GM18511 (cell line): Measurements from ENCODE around the gene OR2A42.
"Not testable (repeated sequence)": the region's sequence is repeated elsewhere in the genome, so short reads cannot be mapped to it uniquely, and the experiment has no call there.

ENCODE experiments used
- ATAC-seq: cut with Tn5 transposase; IDR thresholded peaks from one replicate; pipeline ENCODE4 v1.9.1; 2021; ENCODE audit warnings: mild to moderate bottlenecking, moderate library complexity; ENCODE audit not compliant: unreplicated experiment

OR2A42 gene, protein sequence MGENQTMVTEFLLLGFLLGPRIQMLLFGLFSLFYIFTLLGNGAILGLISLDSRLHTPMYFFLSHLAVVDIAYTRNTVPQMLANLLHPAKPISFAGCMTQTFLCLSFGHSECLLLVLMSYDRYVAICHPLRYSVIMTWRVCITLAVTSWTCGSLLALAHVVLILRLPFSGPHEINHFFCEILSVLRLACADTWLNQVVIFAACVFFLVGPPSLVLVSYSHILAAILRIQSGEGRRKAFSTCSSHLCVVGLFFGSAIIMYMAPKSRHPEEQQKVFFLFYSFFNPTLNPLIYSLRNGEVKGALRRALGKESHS

DNA sequence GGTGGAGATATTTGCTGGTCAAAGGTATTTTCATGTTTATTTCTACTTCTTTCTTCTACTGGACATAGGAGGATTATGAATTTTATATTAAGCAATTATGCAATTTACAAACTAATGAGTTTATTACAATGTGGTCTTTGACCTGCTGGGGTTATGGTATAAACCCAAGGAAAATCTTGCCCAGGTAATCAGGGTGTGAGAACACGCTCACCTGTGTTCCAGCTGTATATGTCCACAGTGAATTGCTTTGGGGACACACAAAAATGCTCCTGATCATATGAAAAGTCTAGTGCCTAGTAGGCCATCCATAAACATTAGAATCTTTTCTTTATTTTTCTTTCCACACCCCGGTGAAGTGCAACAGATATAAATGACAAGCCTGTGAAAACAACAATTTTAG, at the start of gene OR2A42:
OR2A42 (minus strand) TSS at position 241 of the 400 bp plus-strand sequence. CDS start 6,762 bp downstream, outside the sequence.
- not testable (repeated sequence) for ATAC-seq

DNA sequence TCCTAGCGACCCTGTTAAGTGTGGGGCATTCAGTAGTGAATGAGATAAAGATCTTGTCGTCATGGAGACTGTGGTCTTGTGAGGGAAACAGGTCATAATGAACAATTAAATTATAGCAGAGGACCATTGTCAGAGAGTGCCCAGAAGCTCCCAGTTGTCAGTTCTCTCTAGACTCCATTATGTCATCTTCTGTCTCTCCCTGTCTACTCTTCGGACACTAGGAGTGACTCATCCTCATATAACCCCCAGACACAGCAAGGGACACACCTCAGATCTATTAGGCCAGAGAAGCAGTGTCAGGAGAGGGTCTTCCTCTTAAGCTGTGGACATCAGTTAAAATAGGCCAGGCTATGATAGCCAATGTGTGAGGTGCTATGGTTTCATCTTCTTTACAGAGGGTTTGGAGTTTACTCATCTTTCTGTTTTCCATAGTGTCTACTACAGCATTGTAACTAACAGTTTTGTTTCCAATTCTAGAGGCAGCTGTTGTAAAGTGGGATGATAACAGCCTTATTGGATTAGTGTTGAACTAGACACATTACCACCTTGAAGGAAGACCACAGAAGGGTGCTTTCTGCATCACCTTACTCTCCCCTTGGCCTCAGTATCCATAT, 47.9 kb upstream of the OR2A42 start:
- ATAC-seq: not testable (repeated sequence)

DNA sequence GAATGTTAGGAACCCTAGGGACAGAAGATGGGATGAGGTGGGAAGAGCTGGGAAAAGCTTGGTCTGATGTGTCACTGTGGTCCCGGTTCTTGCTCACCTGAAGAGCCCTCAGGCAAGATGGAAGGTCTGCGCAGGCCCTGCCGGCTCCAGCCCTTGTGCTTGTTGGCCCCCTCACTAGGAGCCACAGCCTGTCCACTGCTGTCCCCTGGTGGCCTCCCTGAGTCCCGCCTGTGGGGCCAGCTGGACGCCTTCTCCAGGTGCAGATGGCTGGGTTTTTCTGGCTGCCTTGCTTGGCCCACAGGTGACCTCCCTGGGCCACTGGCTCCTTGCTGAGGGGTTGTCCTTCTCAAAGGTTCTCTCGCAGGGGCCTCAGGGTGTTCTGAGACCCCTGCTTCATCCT, 44.3 kb upstream of the OR2A42 start:
- not testable (repeated sequence) for ATAC-seq

DNA sequence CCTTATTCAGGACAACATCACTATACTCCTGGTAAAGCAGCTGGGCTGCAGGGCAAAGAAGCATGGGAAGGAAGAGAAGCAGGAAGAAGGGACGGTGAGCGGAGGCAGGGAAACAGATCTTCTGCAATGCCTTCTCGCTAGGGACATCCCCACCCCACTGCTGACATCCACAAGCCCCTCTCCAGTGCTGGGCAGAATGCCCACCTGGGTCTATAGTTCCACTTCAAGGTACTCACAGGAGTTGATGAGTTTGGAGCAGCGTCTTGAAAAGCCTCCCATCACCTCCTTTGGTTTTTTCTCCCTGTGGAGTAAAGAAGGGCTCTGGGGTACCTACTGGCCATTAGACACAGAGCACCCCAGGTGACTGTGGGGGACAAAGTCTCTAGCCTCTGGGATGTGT, 43.1 kb upstream of the OR2A42 start:
- ATAC-seq: not testable (repeated sequence)

DNA sequence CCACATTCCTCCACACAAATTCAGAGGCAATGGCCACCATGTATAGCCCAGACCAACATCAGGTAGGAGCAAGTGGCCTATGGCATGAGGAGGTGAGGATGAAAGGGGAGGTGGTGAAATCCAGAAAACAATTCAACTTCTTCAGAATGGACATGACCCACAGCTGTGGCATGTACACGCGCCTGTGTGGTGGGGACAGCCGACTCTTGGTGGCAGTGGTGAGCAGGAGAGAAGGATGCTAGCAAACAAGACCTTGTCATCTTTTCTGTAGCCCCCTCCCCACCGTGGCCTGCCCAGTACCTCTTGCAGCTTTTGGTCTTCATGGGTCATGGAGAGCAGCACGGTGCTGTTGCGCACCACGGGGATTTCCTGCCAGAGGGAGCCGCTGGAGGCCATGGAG, 42.6 kb upstream of the OR2A42 start:
- not testable (repeated sequence) for ATAC-seq

DNA sequence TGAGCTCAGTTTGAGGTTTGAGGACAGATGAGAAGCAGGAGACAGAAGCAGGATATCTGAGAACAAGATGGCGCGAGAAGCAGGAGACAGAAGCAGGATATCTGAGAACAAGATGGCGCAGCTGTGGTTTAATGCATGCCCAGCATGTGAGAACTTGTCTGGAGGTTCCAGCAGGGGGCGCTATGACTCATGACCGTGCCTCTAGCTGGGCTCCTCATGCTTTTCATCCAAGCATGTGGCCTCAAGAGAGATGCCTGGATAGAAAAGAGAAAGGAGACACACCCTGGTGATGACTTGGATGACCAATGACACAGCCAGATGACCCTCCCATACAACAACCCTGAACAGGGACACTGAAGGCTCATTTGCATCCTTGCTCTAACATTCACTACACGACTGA, 40.6 kb upstream of the OR2A42 start:
- peak; percentile 50 for ATAC-seq

DNA sequence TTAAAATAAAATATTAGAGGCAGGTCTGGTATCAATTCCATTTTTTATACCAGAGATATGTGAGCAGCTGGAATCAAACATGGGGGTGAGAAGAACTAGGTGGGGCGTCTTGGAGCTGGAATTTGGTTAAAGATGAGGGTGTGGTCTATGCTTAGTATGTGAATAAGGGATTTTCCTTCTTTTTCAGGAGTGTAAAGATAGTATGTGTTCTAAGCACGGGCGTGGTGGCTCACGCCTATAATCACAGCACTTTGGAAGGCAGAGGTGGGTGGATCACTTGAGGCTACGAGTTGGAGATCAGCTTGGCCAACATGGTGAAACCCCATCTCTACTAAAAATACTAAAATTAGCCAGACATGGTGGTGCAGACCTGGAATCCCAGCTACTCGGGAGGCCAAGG, 35.9 kb upstream of the OR2A42 start:
- ATAC-seq: not testable (repeated sequence)

DNA sequence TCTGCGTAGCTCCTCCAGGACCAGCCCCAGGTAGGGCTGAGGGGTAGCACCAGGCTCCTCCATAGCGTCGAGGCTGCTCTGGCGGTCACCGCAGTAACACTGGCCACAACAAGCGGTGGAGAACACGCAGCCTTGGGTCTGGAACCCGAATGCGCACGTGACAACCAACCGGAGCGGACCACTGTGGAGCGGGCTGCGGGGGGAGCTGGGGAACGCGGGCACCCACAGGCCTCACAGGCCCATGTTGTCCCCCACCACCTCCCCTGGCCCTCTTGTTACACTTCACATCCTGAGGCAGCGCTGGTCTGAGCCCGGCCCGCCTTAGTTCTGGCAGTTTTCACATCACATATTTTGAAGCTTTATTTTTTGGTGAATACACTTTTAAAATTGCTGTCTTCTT, 29.8 kb upstream of the OR2A42 start, which contains the start of gene CTAGE8:
CTAGE8 (minus strand) TSS at position 101 of the 400 bp plus-strand sequence; CDS start at position 63, 38 bp downstream.
- not testable (repeated sequence) for ATAC-seq

DNA sequence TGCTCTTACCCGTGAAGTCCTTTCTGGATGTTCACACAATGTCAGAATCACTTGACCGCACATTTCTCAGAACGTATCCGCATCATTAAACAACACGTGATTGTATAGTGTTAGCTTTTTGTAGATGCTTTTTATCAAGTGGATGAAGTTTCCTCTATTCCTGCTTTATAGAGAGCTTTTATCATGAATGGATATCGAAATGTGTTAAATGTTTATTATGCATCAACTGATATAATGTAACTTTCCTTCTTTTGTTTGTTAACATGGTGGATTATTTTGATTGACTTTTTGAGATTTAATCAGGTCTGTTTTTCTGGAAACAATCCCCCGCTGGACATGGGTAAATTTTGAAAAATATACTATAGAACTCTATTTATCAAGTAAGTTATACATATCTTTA, 25.3 kb upstream of the OR2A42 start, which contains the start of gene OR2A7:
OR2A7 (minus strand) TSS at position 101 of the 400 bp plus-strand sequence. CDS start 5,164 bp downstream, outside the sequence.
- not testable (repeated sequence) for ATAC-seq

DNA sequence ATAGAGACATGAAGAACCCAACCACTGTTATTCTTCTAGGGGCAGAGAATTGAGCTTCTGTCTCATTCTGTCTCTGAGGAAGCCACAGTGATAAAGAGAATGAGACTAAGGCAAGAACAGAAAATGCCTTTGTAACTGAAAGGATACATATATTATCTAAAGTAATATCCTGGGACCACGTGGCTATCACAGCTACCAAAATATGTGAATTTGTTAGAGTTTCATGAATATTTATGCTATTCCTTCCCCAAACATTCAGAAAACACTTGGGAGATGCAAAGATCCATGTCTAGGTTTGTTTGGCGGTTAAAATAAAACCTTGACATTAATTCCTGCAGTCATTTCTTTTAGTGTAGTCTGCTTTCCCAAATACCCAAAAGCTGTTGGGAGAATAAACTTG, 22.7 kb upstream of the OR2A42 start:
- ATAC-seq: not testable (repeated sequence)

DNA sequence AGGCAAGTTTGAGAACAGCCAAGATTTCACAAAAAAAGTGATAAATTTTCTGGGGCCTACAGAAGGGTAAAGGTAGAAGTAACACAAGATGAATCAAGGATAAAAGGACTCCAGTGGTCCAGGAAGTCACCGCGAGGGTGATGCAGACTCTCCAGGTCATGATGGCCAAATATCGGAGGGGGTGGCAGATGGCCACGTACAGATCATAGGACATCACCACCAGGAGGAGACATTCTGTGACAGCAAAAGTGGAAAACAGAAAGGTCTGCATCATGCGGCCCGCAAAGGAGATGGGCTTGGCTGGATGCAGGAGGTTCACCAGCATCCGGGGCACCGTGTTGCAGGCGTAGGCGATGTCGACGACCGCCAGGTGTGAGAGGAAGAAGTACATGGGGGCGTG, 19.7 kb upstream of the OR2A42 start:
- ATAC-seq: not testable (repeated sequence)

DNA sequence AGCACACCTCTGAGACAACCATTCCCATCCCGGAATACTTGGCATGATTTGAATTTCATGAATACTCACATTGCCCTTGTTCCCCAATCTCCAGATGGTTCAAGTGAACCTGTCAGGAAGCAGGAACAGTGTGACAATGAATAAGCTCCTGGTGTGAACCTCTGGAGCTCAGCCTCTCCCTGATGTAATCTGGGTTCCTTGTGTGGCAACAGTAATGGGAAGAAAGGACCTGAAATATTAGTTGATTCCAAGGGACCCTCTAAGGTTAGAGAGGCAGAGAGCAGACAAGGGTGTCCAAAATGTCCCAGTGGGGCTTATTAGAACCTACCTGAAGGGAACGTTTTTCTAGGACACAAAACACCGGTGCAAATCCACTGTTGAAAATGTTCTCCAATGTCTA, 16.7 kb upstream of the OR2A42 start:
- no peak for ATAC-seq

DNA sequence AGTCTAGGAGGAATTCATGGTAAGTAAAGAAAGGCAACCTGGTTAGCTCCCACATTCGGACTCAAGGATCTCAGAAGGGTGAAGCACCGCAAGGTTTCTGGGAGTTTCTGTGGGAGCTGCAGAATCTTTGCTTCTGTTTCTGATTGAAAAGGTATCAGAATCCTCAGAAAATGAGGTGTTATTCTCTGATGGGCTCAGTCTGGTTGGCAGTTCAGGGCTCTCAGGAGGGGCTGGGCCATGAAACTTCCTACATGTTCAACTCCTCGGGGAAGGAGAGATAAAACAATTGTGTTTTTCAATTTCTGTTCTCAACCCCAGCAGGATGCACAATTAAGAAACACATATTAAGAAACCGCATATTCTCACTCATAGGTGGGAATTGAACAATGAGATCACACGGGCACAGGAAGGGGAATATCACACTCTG, 16.1 kb upstream of the OR2A42 start:
- no peak for ATAC-seq

DNA sequence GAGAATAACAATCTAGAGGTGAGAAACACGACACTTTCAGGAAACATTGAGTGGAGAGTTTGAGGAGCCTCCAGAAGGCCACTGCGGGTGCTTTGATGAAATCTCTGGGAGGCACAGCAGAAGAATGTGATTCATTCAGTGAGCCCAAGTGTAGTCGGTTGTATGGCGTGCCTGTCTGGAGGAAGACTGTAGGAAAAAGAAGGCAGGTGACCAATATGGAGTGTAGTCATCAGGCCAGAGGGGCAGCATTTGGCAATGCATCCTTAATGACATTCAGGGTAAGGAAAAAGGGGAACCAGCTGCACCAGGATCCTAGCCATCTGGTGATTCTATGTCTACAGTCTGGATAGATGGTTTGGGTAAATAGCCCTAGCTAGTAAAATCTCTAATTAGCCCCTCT, 12.9 kb upstream of the OR2A42 start:
- ATAC-seq: not testable (repeated sequence)

DNA sequence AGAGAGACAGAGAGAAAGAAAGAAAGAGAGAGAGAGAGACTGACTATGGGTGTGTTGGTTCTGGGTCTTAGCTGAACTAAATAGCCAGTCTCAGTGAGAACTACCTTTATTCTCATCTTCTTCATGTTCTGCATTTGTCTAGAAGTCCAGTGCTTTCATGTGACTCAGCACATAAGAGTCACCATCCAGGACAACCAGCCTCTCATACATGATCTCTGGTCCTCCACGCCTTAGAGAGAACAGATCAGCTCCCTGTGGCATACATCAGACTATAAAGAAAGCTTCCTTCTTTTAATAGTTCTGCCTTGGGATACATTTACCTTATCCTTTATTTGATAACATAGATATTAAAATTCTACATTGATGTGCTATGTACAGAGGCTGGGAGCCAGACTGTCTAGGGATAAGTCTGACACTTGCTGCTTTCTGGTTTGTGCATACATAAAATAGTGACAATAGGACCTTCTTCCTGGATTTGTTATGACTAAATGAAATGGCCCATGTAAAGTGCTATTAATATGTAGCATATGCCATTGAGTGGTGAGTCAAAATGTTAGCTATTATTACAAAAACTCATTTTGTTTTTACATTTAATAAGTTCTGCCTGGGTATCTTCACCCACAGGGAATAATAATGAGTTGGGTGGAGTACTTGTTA, 8.4 kb upstream of the OR2A42 start:
- ATAC-seq: not testable (repeated sequence)

DNA sequence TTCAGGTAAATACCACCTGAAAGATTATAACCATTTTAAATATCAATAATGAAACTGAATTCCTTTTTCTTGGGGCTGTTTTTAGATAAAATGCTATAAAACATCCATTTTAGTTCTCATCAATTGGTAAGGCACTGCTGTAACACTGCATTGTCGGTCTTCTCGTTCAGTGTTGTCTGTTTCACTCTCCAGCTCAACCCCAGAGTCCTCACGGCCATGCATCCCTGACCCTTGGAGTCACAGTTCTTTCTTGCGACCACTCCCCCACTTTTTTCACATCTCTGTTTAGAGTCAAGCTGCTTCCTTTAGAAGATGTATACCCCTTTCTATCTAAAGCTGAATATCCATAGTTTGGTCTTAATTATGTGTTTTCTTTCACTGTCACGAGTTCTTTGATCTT, 7.6 kb upstream of the OR2A42 start:
- ATAC-seq: not testable (repeated sequence)

DNA sequence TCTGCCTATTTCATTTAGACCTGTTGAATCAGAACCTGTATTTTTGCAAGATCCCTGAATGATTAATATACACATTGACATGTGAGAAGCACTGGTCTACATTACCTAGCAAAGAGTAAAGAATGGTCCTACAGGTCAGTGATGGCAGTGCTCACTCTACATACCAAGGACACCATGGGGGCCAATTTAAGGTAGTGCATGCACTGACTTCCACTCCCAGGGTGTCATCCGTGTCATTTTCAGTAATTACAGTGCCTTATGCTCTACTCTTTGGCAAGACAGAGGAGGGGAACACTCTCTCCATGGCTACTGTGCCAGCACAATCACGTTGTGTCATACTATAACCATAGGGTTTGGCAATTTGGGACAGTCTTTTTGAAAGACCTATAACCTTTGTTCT, 6.0 kb upstream of the OR2A42 start:
- ATAC-seq: not testable (repeated sequence)

DNA sequence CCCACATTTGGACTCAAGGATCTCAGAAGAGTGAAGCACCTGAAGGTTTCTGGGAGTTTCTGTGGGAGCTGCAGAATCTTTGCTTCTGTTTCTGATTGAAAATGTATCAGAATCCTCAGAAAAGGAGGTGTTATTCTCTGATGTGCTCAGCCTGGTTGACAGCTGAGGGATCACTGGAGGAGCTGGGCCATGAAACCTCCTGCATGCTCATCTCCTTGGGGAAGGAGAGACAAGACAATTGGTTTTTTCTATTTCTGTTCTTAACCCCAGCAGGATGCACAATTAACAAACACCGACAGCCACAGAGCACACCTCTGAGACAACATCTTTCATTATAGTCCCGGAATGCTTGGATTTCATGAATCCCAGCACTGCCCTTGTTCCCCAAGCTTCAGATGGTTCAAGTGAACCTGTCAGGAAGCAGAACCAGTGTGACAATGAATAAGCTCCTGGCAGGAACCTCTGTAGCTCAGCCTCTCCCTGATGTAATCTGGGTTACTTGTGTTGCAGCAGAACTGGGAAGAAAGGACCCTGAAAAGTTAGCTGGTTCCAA, 799 bp downstream of the OR2A42 start:
- ATAC-seq: not testable (repeated sequence)

DNA sequence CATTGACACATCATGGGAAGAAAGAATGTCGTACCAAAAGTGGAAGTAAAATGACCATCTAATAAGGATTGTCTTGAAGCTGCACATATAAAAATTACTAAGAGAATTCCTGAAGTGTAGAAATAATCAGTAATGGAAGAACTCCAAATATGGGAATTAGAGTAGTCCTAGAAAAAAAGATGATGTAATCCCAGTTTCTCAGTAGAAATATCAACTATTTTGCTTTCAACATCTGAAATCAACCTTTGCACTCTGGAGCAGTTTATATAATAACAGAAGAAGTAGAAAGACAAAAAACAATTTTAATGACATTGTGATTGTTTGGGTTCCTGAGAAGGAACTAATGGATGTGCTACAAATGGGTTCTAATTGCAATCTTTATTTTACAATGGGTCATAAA, 6.4 kb downstream of the OR2A42 start:
- not testable (repeated sequence) for ATAC-seq

DNA sequence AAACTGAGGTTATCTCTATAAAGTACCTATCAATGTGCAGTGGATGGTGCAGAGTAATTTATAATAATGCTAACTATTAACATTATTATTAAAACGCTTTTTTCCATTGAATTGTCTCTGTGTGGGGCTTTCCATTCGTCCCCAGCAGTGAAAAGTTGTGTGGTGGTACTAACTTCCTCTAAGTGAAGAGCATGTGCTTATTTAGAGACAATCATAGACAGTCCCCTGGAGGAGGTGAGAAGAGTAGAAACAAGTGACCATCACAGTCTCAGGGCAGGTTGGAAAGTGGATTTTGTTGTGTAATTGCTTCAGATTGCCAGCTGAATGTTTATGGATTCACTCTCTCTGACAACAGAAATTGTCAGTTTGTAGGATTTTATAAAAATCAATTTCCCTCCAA, 8.4 kb downstream of the OR2A42 start:
- ATAC-seq: not testable (repeated sequence)

DNA sequence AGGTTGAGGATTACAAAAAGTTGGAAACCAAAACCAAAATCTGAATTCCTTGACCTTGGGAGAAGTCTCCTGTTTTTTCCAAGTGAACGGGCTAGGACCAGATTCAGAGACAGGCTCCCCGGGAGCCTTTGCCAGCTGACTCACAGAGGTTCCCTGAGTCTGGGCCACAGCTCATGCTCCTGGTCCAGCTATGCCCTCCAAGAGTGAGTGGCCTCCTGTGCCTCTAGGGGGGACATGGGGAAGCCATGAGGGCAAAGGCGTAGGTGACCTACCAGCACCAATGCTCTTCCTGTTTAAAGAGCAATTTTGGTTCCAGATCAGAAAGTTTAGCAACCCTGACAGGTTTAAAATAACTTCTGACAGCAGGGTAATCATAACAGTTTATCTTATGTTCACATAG, 10.6 kb downstream of the OR2A42 start:
- ATAC-seq: not testable (repeated sequence)
